ENCODE measurements around the gene LNX1. TPM values are rescaled to one million over a fixed set of nuclear protein-coding genes. Genes with fewer than 3 reads are reported as not detected.

Gene LNX1
- total RNA-seq, 1 donor, result 3.5 TPM

GRCh38 chr4:53527930-53528329 lies 63.4 kb downstream of the LNX1 start:
- DNase-seq (ENCODE audit: low read depth), result no peak
- TF ChIP-seq, protein P1, sequence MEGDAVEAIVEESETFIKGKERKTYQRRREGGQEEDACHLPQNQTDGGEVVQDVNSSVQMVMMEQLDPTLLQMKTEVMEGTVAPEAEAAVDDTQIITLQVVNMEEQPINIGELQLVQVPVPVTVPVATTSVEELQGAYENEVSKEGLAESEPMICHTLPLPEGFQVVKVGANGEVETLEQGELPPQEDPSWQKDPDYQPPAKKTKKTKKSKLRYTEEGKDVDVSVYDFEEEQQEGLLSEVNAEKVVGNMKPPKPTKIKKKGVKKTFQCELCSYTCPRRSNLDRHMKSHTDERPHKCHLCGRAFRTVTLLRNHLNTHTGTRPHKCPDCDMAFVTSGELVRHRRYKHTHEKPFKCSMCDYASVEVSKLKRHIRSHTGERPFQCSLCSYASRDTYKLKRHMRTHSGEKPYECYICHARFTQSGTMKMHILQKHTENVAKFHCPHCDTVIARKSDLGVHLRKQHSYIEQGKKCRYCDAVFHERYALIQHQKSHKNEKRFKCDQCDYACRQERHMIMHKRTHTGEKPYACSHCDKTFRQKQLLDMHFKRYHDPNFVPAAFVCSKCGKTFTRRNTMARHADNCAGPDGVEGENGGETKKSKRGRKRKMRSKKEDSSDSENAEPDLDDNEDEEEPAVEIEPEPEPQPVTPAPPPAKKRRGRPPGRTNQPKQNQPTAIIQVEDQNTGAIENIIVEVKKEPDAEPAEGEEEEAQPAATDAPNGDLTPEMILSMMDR (IDR thresholded peaks at IDR 0.05; ENCODE audit: insufficient read depth, low read length), result no peak
- H3K4me3 ChIP-seq (ENCODE audit: low read depth, low read length), result no peak overlapping the region

DNA sequence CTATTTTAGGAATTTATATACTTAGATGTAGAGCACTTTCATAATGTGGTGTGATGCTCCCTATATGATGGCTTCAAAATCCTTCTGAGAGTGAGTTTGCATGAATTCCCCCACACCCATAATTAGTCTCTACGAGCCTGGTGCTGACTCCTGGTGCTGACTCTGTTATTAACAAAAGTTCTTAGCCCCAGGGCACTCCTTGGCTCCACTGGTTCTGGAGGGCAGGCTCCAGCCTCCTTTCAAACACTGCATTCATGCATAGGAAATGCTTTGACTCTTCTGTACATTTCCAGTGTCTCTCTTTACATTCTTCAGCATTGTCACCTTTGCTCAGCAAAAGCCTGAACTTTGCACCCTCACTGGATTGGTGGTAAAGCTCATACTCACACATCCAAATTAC lies 64.0 kb downstream of the LNX1 start:
- TF ChIP-seq, protein P1 (IDR thresholded peaks at IDR 0.05; ENCODE audit: insufficient read depth, low read length), result no peak
- no peak for DNase-seq (ENCODE audit: low read depth)
- no peak overlapping the region for H3K4me3 ChIP-seq (ENCODE audit: low read depth, low read length)

GRCh38 chr4:53522334-53522733 lies 69.0 kb downstream of the LNX1 start:
- TF ChIP-seq, protein P1 (IDR thresholded peaks at IDR 0.05; ENCODE audit: insufficient read depth, low read length), result no peak
- no peak overlapping the region for H3K4me3 ChIP-seq (ENCODE audit: low read depth, low read length)

GRCh38 chr4:53520116-53520515 lies 71.2 kb downstream of the LNX1 start:
- no peak overlapping the region for H3K4me3 ChIP-seq (ENCODE audit: low read depth, low read length)
- DNase-seq (ENCODE audit: low read depth), result no peak
- TF ChIP-seq, protein P1 (IDR thresholded peaks at IDR 0.05; ENCODE audit: insufficient read depth, low read length), result no peak

More at GRCh38 chr4:53522334-53522733, 69.0 kb downstream of the LNX1 start:
- no peak for DNase-seq (ENCODE audit: low read depth)

- TF ChIP-seq, protein P1 (IDR thresholded peaks at IDR 0.05; ENCODE audit: insufficient read depth, low read length), result no peak
- H3K4me3 ChIP-seq (ENCODE audit: low read depth, low read length), result no peak overlapping the region
- DNase-seq (ENCODE audit: low read depth), result no peak
These were observed 72.5 kb downstream of the LNX1 start for GRCh38 chr4:53518807-53519206.

- DNase-seq (ENCODE audit: low read depth), result no peak
- H3K4me3 ChIP-seq (ENCODE audit: low read depth, low read length), result no peak overlapping the region
- TF ChIP-seq, protein P1 (IDR thresholded peaks at IDR 0.05; ENCODE audit: insufficient read depth, low read length), result no peak
These were observed 76.2 kb downstream of the LNX1 start for GRCh38 chr4:53515076-53515475.

- no peak overlapping the region for H3K4me3 ChIP-seq (ENCODE audit: low read depth, low read length)
- TF ChIP-seq, protein P1 (IDR thresholded peaks at IDR 0.05; ENCODE audit: insufficient read depth, low read length), result no peak
- peak; percentile 13 for DNase-seq (ENCODE audit: low read depth)
These were observed 76.8 kb downstream of the LNX1 start for GRCh38 chr4:53514509-53514908.

Measured in fibroblast of the aortic adventitia (primary cell).